H1 (cell line): ENCODE measurements around the gene CPNE8. TPM values are rescaled to one million over a fixed set of nuclear protein-coding genes. Genes with fewer than 3 reads are reported as not detected.

Experiments used
- CTCF ChIA-PET: fragments of 300-600 bp; sonication (Branson Sonifier 250); formaldehyde crosslinking; loops from one replicate; lab custom pipeline; 2021; ENCODE audit not compliant: partially characterized antibody; lab: Charles Lee
- POLR2A ChIA-PET: fragments of 300-600 bp; sonication (Branson Sonifier 250); formaldehyde crosslinking; loops from one replicate; lab custom pipeline; 2021; ENCODE audit warnings: inconsistent platforms; ENCODE audit not compliant: partially characterized antibody; lab: Charles Lee
- DNase-seq, 2 experiments: peaks; one replicate each; pipeline versions ENCODE4 v3.0.0 to v3.0.0-alpha.2; 2010 to 2022; ENCODE audit warnings: low spot score in 2 of 2, low read depth in 1 of 2, mixed read lengths in 1 of 2
- FAIRE-seq: peaks from 2 replicates; lab custom pipeline; 2011; peaks lifted over from hg19 to GRCh38; lab: Jason Lieb, UNC
- H2AFZ ChIP-seq: 2 replicates; pipeline ENCODE4 v1.8.1; 2012; ENCODE audit warnings: low read length, inconsistent platforms
- H2AK5ac ChIP-seq: 2 replicates; pipeline ENCODE4 v1.6.1; 2013; ENCODE audit warnings: low read depth, low read length
- H2BK120ac ChIP-seq: replicated peaks from 2 replicates; pipeline ENCODE3; 2013; ENCODE audit warnings: low read depth, low read length, inconsistent platforms
- H2BK12ac ChIP-seq: 2 replicates; pipeline ENCODE4 v1.6.1; 2013; ENCODE audit warnings: low read depth, low read length
- H2BK15ac ChIP-seq: 2 replicates; pipeline ENCODE4 v1.6.1; 2013; ENCODE audit warnings: low read length
- H2BK20ac ChIP-seq: 2 replicates; pipeline ENCODE4 v1.6.1; 2013; ENCODE audit warnings: low read length
- H2BK5ac ChIP-seq: 2 replicates; pipeline ENCODE4 v1.6.1; 2013; ENCODE audit warnings: low read depth, low read length
- H3K14ac ChIP-seq: 2 replicates; pipeline ENCODE4 v1.6.1; 2013; ENCODE audit warnings: inconsistent platforms; ENCODE audit not compliant: insufficient read length
- H3K18ac ChIP-seq: 2 replicates; pipeline ENCODE4 v1.6.1; 2013; ENCODE audit warnings: low read length; ENCODE audit errors: extremely low read depth
- H3K23ac ChIP-seq: 2 replicates; pipeline ENCODE4 v1.6.1; 2013; ENCODE audit warnings: inconsistent platforms; ENCODE audit not compliant: insufficient read length
- H3K23me2 ChIP-seq: 2 replicates; pipeline ENCODE4 v1.6.1; 2013; ENCODE audit warnings: low read depth, low read length
- H3K27ac ChIP-seq: 2 replicates; pipeline ENCODE4 v1.6.1; 2011; ENCODE audit warnings: low read depth, low read length, inconsistent platforms
- H3K27me3 ChIP-seq, 4 experiments: replicated peaks in 1 of 4; 1 replicate in 1 of 4; 2 replicates in 3 of 4; pipeline versions ENCODE4 v1.6.1 to v1.8.1; 2011 to 2013; ENCODE audit warnings: low read length in 3 of 4, mild to moderate bottlenecking in 3 of 4, inconsistent platforms in 2 of 4, mixed read lengths in 2 of 4, moderate library complexity in 1 of 4; ENCODE audit not compliant: control insufficient read depth in 3 of 4, insufficient read depth in 3 of 4; ENCODE audit errors: extremely low read depth in 1 of 4
- H3K36me3 ChIP-seq, 4 experiments: 2 replicates each; pipeline versions ENCODE4 v1.6.1 to v1.8.1; 2011 to 2013; ENCODE audit warnings: mild to moderate bottlenecking in 4 of 4, low read length in 3 of 4, moderate library complexity in 2 of 4, control low read depth in 1 of 4, inconsistent platforms in 1 of 4; ENCODE audit not compliant: insufficient read depth in 4 of 4, control insufficient read depth in 2 of 4
- H3K4ac ChIP-seq: replicated peaks from 2 replicates; pipeline ENCODE3; 2013; ENCODE audit warnings: low read length, low read depth, mixed read lengths, inconsistent platforms; ENCODE audit not compliant: insufficient read length
- H3K4me1 ChIP-seq, 4 experiments: replicated peaks in 1 of 4; 1 replicate in 1 of 4; 2 replicates in 3 of 4; pipeline versions ENCODE4 v1.6.1 to v1.8.1; 2011 to 2013; ENCODE audit warnings: low read length in 3 of 4, inconsistent platforms in 2 of 4, mixed read lengths in 1 of 4; ENCODE audit not compliant: insufficient read depth in 4 of 4, control insufficient read depth in 3 of 4
- H3K4me2 ChIP-seq, 2 experiments: 2 replicates each; pipeline versions ENCODE4 v1.6.1 to v1.8.1; 2011 to 2013; ENCODE audit warnings: low read depth in 2 of 2, low read length in 2 of 2, control low read depth in 1 of 2, inconsistent platforms in 1 of 2, mild to moderate bottlenecking in 1 of 2; ENCODE audit not compliant: insufficient read depth in 1 of 2
- H3K4me3 ChIP-seq, 4 experiments: fragments of 200-600, 300-600 bp in 1 of 4; sonication (generic), shearing (Covaris generic), sonication (Bioruptor Twin) in 1 of 4; 2 replicates each; pipeline versions ENCODE4 v1.5.1 to v1.8.1; 2011 to 2016; ENCODE audit warnings: low read length in 4 of 4, low read depth in 3 of 4, control low read depth in 2 of 4, inconsistent platforms in 2 of 4, mild to moderate bottlenecking in 2 of 4, mixed read lengths in 1 of 4, moderate library complexity in 1 of 4; ENCODE audit not compliant: insufficient read depth in 2 of 4; ENCODE audit errors: extremely low read depth in 1 of 4
- H3K56ac ChIP-seq: replicated peaks from 2 replicates; pipeline ENCODE3; 2013; ENCODE audit warnings: low read depth, mild to moderate bottlenecking, mixed read lengths, low read length, inconsistent platforms; ENCODE audit not compliant: insufficient read length
- H3K79me1 ChIP-seq: 2 replicates; pipeline ENCODE4 v1.6.1; 2013; ENCODE audit warnings: low read depth, low read length, control low read depth
- H3K79me2 ChIP-seq, 2 experiments: 2 replicates each; pipeline versions ENCODE4 v1.6.1 to v1.8.1; 2012 to 2013; ENCODE audit warnings: low read length in 2 of 2, mild to moderate bottlenecking in 2 of 2, inconsistent platforms in 1 of 2; ENCODE audit not compliant: insufficient read depth in 2 of 2, control insufficient read depth in 1 of 2
- H3K9ac ChIP-seq, 4 experiments: replicated peaks in 1 of 4; 1 replicate in 1 of 4; 2 replicates in 3 of 4; pipeline versions ENCODE4 v1.6.1 to v1.8.1; 2011 to 2013; ENCODE audit warnings: low read depth in 3 of 4, low read length in 3 of 4, control low read depth in 2 of 4, mild to moderate bottlenecking in 2 of 4, moderate library complexity in 2 of 4, inconsistent platforms in 1 of 4; ENCODE audit errors: extremely low read depth in 1 of 4
- H3K9me3 ChIP-seq, 2 experiments: 2 replicates each; pipeline versions ENCODE4 v1.6.1 to v1.8.1; 2012 to 2013; ENCODE audit warnings: mild to moderate bottlenecking in 2 of 2, moderate library complexity in 2 of 2, control low read depth in 1 of 2, inconsistent platforms in 1 of 2, low read depth in 1 of 2, low read length in 1 of 2, mixed read lengths in 1 of 2; ENCODE audit not compliant: insufficient read depth in 2 of 2
- H4K20me1 ChIP-seq, 2 experiments: replicated peaks in 1 of 2; 2 replicates each; pipeline versions ENCODE3 to v1.8.1; 2011 to 2013; ENCODE audit warnings: inconsistent platforms in 2 of 2, low read length in 2 of 2, mild to moderate bottlenecking in 1 of 2; ENCODE audit not compliant: insufficient read depth in 2 of 2, control insufficient read depth in 1 of 2
- H4K5ac ChIP-seq: 2 replicates; pipeline ENCODE4 v1.6.1; 2013; ENCODE audit warnings: low read length, low read depth, mixed read lengths, inconsistent platforms; ENCODE audit not compliant: insufficient read length
- H4K8ac ChIP-seq: 2 replicates; pipeline ENCODE4 v1.8.0; 2013; ENCODE audit warnings: mild to moderate bottlenecking, moderate library complexity, low read length, inconsistent platforms; ENCODE audit not compliant: insufficient read depth; ENCODE audit errors: extremely low read depth
- H4K91ac ChIP-seq: replicated peaks from 2 replicates; pipeline ENCODE3; 2013; ENCODE audit warnings: low read length, mixed read lengths, inconsistent platforms; ENCODE audit not compliant: insufficient read length
- ASH2L ChIP-seq: fragments of 200-600, 300-600 bp; sonication (generic); IDR thresholded peaks from one replicate; pipeline ENCODE4 v1.7.1; 2017; ENCODE audit warnings: low read length
- CBX8 ChIP-seq: fragments of 300-800, 300-1000 bp; sonication (generic); IDR thresholded peaks from 2 replicates; pipeline ENCODE4 v1.7.1; 2016; ENCODE audit warnings: low read depth, low read length, borderline replicate concordance
- CTCF ChIP-seq, 3 experiments: IDR thresholded peaks; 1 replicate in 2 of 3; 2 replicates in 1 of 3; pipeline versions ENCODE4 v1.5.1 to v1.6.1; 2011; ENCODE audit warnings: low read length in 3 of 3, mild to moderate bottlenecking in 3 of 3, inconsistent platforms in 2 of 3, low read depth in 1 of 3, moderate library complexity in 1 of 3; ENCODE audit not compliant: insufficient read depth in 1 of 3; ENCODE audit errors: control extremely low read depth in 1 of 3
- EP300 ChIP-seq, 2 experiments: IDR thresholded peaks; 1 replicate in 1 of 2; 2 replicates in 1 of 2; pipeline ENCODE4 v1.6.1; 2011 to 2012; ENCODE audit warnings: low read depth in 2 of 2, low read length in 2 of 2, mild to moderate bottlenecking in 2 of 2, borderline replicate concordance in 1 of 2, inconsistent platforms in 1 of 2, moderate library complexity in 1 of 2
- GABPA ChIP-seq: IDR thresholded peaks from 2 replicates; pipeline ENCODE4 v1.6.1; 2011; ENCODE audit warnings: mild to moderate bottlenecking, low read length, moderate library complexity, borderline replicate concordance; ENCODE audit not compliant: insufficient read depth
- HDAC2 ChIP-seq, 2 experiments: fragments of 300-600 bp in 1 of 2; sonication (generic) in 1 of 2; IDR thresholded peaks; 2 replicates each; pipeline ENCODE4 v1.6.1; 2011 to 2012; ENCODE audit warnings: low read depth in 2 of 2, low read length in 2 of 2, mild to moderate bottlenecking in 2 of 2, moderate library complexity in 2 of 2, borderline replicate concordance in 1 of 2, inconsistent platforms in 1 of 2
- NANOG ChIP-seq: IDR thresholded peaks from 2 replicates; pipeline ENCODE4 v1.6.1; 2011; ENCODE audit warnings: low read length, low read depth, mild to moderate bottlenecking, inconsistent platforms; ENCODE audit not compliant: insufficient read depth, poor library complexity, severe bottlenecking
- PHF8 ChIP-seq: fragments of 200-600 bp; sonication (generic); conservative IDR thresholded peaks from 2 replicates; pipeline ENCODE4 v1.7.1; 2012; ENCODE audit warnings: low read depth, mild to moderate bottlenecking, inconsistent platforms, low read length, moderate library complexity
- POLR2AphosphoS5 ChIP-seq: IDR thresholded peaks from 2 replicates; pipeline ENCODE4 v1.6.1; 2011; ENCODE audit warnings: low read depth, low read length
- RFX5 ChIP-seq: IDR thresholded peaks from 2 replicates; pipeline ENCODE4 v1.6.1; 2011; ENCODE audit warnings: low read depth, low read length, improper control_type of control experiment, borderline replicate concordance
- RXRA ChIP-seq: IDR thresholded peaks from 2 replicates; pipeline ENCODE4 v1.6.1; 2011; ENCODE audit warnings: low read depth, mild to moderate bottlenecking, low read length, moderate library complexity; ENCODE audit not compliant: insufficient read depth
- TAF7 ChIP-seq: optimal IDR thresholded peaks from 2 replicates; pipeline ENCODE3; 2011; ENCODE audit warnings: low read depth, mild to moderate bottlenecking, inconsistent platforms, low read length, moderate library complexity, borderline replicate concordance
- polyA plus RNA-seq, 7 experiments: library from polyadenylated mRNA; depleted of rRNA in 3 of 7; stranded (reverse) in 5 of 7; unstranded in 2 of 7; fragments of >200 nt in 5 of 7; fragments of 200-250 nt in 2 of 7; gene quantifications; 1 replicate in 5 of 7; 2 replicates in 1 of 7; 4 replicates in 1 of 7; pipeline versions ENCODE4 v1.2.1 to v1.2.3, GENCODE V29; 2011 to 2013; ENCODE audit warnings: missing spikeins in 2 of 7, mixed read lengths in 2 of 7
- total RNA-seq: library from RNA; stranded (reverse); fragmentation: NEBNext Ultra II Directional; extraction: Animal tissue kit (Norgen Biotek cat#: 25700); gene quantifications from 2 replicates; pipeline ENCODE4 v1.2.1, GENCODE V29; 2021

The CPNE8 gene
- total and polyA plus RNA-seq, 2 of the 8 experiments (the other 6 are each of a cell fraction or from before 2014, with no cell fraction given) = 2.5 to 6.8 TPM

GRCh38 chr12:38759621-38760020 is 145.8 kb downstream of the CPNE8 start:
- DNase-seq = no peak
- Histone ChIP-seq H4K91ac (no peak overlapping the region), H3K4ac (no peak overlapping the region), H2BK5ac (no peak overlapping the region), H4K5ac (no peak overlapping the region), H3K79me1 (no peaks in the 10 kb centered on the region), H2AFZ (no peak overlapping the region), H4K8ac (no peak overlapping the region), H3K79me2 (no peaks in the 10 kb centered on the region), H3K23me2 (no peaks in the 10 kb centered on the region), H3K9ac (no peak overlapping the region), H3K23ac (no peak overlapping the region), H2BK12ac (no peak overlapping the region), H3K56ac (no peak overlapping the region), H3K4me1 (peaks cover 0 to 4% (median 0%) of the 10 kb centered on the region in 4 experiments; a peak in 1 of 7 replicates), H3K18ac (no peak overlapping the region), H2BK20ac (no peak overlapping the region), H3K9me3 (no peaks in the 10 kb centered on the region), H3K4me3 (no peak overlapping the region), H3K4me2 (no peak overlapping the region), H3K27me3 (no peaks in the 10 kb centered on the region), H3K14ac (no peak overlapping the region), H4K20me1 (no peaks in the 10 kb centered on the region), H2AK5ac (no peak overlapping the region), H3K27ac (no peak overlapping the region), H2BK120ac (no peak overlapping the region), H2BK15ac (no peak overlapping the region), H3K36me3 (no peaks in the 10 kb centered on the region)
- FAIRE-seq = no peak
- ChIA-PET POLR2A (no interaction called here), CTCF (no interaction called here)
- TF ChIP-seq NANOG (no peak), HDAC2 (IDR thresholded peaks at IDR 0.05; ENCODE audit: borderline replicate concordance in 1 of 2, low read depth in 2 of 2, low read length in 2 of 2) (no peak), POLR2AphosphoS5 (no peak), GABPA (no peak), RFX5 (no peak), EP300 (IDR thresholded peaks at IDR 0.05; ENCODE audit: borderline replicate concordance in 1 of 2, low read depth in 2 of 2, low read length in 2 of 2) (no peak), TAF7 (no peak), CTCF (IDR thresholded peaks at IDR 0.05; ENCODE audit: control extremely low read depth in 1 of 3, insufficient read depth in 1 of 3, low read depth in 1 of 3, low read length in 3 of 3) (no peak), CBX8 (no peak), ASH2L (no peak), PHF8 (no peak), RXRA (no peak)
